ENCODE data around the gene ARHGAP40. TPM values are rescaled to one million over a fixed set of nuclear protein-coding genes. Genes with fewer than 3 reads are reported as not detected.

Gene ARHGAP40
- total and polyA plus RNA-seq, 2 experiments from 2014 or later, result 0.21 TPM; not detected in 1

DNA sequence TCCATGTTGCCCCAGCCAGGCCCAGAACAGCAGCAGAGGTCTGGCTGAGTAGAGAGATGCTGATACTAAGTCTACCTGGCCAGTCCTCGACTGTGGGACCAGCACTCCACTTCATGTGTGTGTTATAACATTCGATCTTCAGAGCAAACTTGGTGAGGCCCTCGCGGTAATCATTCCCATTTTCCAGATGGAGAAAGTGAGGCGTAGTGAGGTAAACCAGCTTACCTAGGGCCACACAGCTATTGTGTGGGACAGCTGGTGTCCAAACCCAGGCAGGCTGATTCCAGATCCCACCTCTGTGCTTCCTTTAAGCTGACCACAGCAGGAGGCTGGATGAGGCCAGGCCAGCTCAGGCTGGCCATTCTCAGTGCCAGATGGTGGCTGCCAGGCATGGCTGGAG is 75.0 kb downstream of the ARHGAP40 start:
- H4K20me1 ChIP-seq (replicated peaks; ENCODE audit: insufficient read depth), result peaks cover 12% of the 10 kb centered on the region; the same call in 1 of the 2 replicates
- Mint-ChIP-seq H3K36me3 (ENCODE audit: low read depth) (no peaks in the 10 kb centered on the region; the same call in 2 of the 3 replicates), H3K27ac (no peak overlapping the region), H3K4me3 (no peak overlapping the region), H3K9me3 (no peaks in the 10 kb centered on the region; the same call in 2 of the 3 replicates), H3K4me1 (peaks cover 16% of the 10 kb centered on the region), H3K27me3 (ENCODE audit: insufficient read depth, low read depth, poor library complexity) (peaks cover 28% of the 10 kb centered on the region)
- ATAC-seq (no peak), DNase-seq (ENCODE audit: low spot score) (no peak)
- H3K79me2 ChIP-seq (replicated peaks; ENCODE audit: insufficient read depth), result no peaks in the 10 kb centered on the region
- no peak overlapping the region for H3K4me2 ChIP-seq
- peaks cover 19% of the 10 kb centered on the region for H3K4me1 ChIP-seq (ENCODE audit: insufficient read depth)
- no peak overlapping the region for H3K4me3 ChIP-seq
- H3K9me2 ChIP-seq (ENCODE audit: insufficient read depth), result no peaks in the 10 kb centered on the region; the same call in 1 of the 2 replicates
- TF ChIP-seq, protein P1, sequence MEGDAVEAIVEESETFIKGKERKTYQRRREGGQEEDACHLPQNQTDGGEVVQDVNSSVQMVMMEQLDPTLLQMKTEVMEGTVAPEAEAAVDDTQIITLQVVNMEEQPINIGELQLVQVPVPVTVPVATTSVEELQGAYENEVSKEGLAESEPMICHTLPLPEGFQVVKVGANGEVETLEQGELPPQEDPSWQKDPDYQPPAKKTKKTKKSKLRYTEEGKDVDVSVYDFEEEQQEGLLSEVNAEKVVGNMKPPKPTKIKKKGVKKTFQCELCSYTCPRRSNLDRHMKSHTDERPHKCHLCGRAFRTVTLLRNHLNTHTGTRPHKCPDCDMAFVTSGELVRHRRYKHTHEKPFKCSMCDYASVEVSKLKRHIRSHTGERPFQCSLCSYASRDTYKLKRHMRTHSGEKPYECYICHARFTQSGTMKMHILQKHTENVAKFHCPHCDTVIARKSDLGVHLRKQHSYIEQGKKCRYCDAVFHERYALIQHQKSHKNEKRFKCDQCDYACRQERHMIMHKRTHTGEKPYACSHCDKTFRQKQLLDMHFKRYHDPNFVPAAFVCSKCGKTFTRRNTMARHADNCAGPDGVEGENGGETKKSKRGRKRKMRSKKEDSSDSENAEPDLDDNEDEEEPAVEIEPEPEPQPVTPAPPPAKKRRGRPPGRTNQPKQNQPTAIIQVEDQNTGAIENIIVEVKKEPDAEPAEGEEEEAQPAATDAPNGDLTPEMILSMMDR (conservative IDR thresholded peaks at IDR 0.05; ENCODE audit: low read depth in 2 of 2), result no peak
- TF ChIP-seq EZH2phosphoT487 (IDR thresholded peaks at IDR 0.05; ENCODE audit: unreplicated experiment), result no peak
- TF ChIP-seq, protein P2, sequence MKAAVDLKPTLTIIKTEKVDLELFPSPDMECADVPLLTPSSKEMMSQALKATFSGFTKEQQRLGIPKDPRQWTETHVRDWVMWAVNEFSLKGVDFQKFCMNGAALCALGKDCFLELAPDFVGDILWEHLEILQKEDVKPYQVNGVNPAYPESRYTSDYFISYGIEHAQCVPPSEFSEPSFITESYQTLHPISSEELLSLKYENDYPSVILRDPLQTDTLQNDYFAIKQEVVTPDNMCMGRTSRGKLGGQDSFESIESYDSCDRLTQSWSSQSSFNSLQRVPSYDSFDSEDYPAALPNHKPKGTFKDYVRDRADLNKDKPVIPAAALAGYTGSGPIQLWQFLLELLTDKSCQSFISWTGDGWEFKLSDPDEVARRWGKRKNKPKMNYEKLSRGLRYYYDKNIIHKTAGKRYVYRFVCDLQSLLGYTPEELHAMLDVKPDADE (IDR thresholded peaks at IDR 0.05), result no peak
- no peak for TF ChIP-seq POLR2AphosphoS5 (IDR thresholded peaks at IDR 0.05; ENCODE audit: low read depth)
- TF ChIP-seq JUNB (IDR thresholded peaks at IDR 0.05; ENCODE audit: unreplicated experiment), result no peak
- no peak for TF ChIP-seq STAT1 (IDR thresholded peaks at IDR 0.05; ENCODE audit: unreplicated experiment)
- no peak for TF ChIP-seq ZNF331 (CRISPR knock-in tag; IDR thresholded peaks at IDR 0.05; ENCODE audit: low read depth)
- H3K27me3 ChIP-seq (ENCODE audit: insufficient read depth), result peaks cover 40% of the 10 kb centered on the region
- H3K36me3 ChIP-seq (ENCODE audit: insufficient read depth), result no peaks in the 10 kb centered on the region
- H3F3A ChIP-seq (replicated peaks; ENCODE audit: low read depth), result 0 out of 2 replicates have a peak, but pooled peaks cover 2% of the 10 kb centered on the region
- no peak overlapping the region for H2AFZ ChIP-seq
- H3K27ac ChIP-seq (ENCODE audit: low read depth), result no peak overlapping the region

DNA sequence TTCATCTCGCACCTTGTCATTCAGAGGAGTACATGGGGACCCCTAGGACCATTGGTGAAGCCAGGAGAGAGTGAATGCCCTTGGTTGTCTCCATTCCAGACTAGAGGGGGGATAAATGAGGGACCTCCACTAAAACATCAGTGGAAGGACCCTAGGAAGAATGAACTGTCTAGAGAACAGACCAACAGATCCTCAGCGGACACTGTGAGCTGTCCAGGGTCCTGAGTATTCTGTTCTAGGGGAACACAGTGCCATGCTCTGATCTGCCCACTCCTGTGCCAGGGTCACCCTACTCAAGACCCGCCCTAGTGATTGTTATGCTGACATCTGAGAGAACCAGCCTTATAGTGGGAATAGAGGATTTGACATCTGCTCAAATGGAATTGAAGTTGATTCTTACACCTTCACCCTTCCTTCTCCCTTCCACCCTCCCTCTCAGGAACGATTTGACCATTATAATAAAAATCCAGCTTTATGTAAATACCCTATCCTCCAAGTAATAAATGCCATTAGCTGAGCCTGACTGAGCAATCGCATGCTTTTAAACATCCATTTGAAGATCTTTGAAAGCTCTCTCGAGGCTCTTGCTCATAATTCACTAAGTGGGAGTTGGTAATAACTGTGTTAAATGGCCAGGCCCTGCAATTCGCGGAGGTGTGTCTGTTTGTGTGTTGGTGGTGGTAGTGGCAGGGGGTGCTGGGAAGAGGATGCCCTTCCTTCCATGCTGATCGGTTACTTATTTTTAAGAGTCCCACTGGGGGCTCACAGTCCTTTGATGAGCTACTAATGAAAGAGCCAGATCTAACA is 79.1 kb downstream of the ARHGAP40 start:
- peak; percentile 78 for DNase-seq (ENCODE audit: low spot score)
- Histone ChIP-seq H4K20me1 (replicated peaks; ENCODE audit: insufficient read depth) (peaks cover 18% of the 10 kb centered on the region; the same call in 1 of the 2 replicates), H2AFZ (no peak overlapping the region), H3K9me2 (ENCODE audit: insufficient read depth) (no peaks in the 10 kb centered on the region; the same call in 1 of the 2 replicates), H3K27me3 (ENCODE audit: insufficient read depth) (peaks cover 29% of the 10 kb centered on the region), H3K4me1 (ENCODE audit: insufficient read depth) (no peaks in the 10 kb centered on the region), H3K79me2 (replicated peaks; ENCODE audit: insufficient read depth) (no peaks in the 10 kb centered on the region), H3K4me2 (no peak overlapping the region), H3F3A (replicated peaks; ENCODE audit: low read depth) (no peaks in the 10 kb centered on the region), H3K36me3 (ENCODE audit: insufficient read depth) (no peaks in the 10 kb centered on the region), H3K4me3 (no peak overlapping the region), H3K27ac (ENCODE audit: low read depth) (no peak overlapping the region)
- Mint-ChIP-seq H3K4me3 (no peak overlapping the region), H3K9me3 (no peaks in the 10 kb centered on the region), H3K4me1 (no peaks in the 10 kb centered on the region), H3K36me3 (ENCODE audit: low read depth) (no peaks in the 10 kb centered on the region), H3K27me3 (ENCODE audit: insufficient read depth, low read depth, poor library complexity) (peaks cover 1% of the 10 kb centered on the region), H3K27ac (no peak overlapping the region)
- ATAC-seq, result peak; percentile 98
- TF ChIP-seq JUNB (IDR thresholded peaks at IDR 0.05; ENCODE audit: unreplicated experiment) (no peak), EZH2phosphoT487 (IDR thresholded peaks at IDR 0.05; ENCODE audit: unreplicated experiment) (no peak), CREB1 (CRISPR knock-in tag; IDR thresholded peaks at IDR 0.05; ENCODE audit: low read depth) (0 out of 2 replicates have a peak, but pooled peaks have one; percentile 8), STAT1 (IDR thresholded peaks at IDR 0.05; ENCODE audit: unreplicated experiment) (no peak)
- TF ChIP-seq, protein P2 (IDR thresholded peaks at IDR 0.05), result no peak
- TF ChIP-seq, protein P3, sequence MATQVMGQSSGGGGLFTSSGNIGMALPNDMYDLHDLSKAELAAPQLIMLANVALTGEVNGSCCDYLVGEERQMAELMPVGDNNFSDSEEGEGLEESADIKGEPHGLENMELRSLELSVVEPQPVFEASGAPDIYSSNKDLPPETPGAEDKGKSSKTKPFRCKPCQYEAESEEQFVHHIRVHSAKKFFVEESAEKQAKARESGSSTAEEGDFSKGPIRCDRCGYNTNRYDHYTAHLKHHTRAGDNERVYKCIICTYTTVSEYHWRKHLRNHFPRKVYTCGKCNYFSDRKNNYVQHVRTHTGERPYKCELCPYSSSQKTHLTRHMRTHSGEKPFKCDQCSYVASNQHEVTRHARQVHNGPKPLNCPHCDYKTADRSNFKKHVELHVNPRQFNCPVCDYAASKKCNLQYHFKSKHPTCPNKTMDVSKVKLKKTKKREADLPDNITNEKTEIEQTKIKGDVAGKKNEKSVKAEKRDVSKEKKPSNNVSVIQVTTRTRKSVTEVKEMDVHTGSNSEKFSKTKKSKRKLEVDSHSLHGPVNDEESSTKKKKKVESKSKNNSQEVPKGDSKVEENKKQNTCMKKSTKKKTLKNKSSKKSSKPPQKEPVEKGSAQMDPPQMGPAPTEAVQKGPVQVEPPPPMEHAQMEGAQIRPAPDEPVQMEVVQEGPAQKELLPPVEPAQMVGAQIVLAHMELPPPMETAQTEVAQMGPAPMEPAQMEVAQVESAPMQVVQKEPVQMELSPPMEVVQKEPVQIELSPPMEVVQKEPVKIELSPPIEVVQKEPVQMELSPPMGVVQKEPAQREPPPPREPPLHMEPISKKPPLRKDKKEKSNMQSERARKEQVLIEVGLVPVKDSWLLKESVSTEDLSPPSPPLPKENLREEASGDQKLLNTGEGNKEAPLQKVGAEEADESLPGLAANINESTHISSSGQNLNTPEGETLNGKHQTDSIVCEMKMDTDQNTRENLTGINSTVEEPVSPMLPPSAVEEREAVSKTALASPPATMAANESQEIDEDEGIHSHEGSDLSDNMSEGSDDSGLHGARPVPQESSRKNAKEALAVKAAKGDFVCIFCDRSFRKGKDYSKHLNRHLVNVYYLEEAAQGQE (IDR thresholded peaks at IDR 0.05; ENCODE audit: unreplicated experiment), result peak; percentile 90
- TF ChIP-seq, protein P1 (conservative IDR thresholded peaks at IDR 0.05; ENCODE audit: low read depth in 2 of 2), result no peak
